HCT116 (cell line): ENCODE data around the gene CCDC159. TPM values are rescaled to one million over a fixed set of nuclear protein-coding genes. Genes with fewer than 3 reads are reported as not detected.
A peak's percentile ranks its signal among the peaks of the same experiment; 100 is the strongest.

Experiments
- ATAC-seq: fragments of 200-7000 bp; cut with Tn5 transposase; 2 replicates; pipeline ENCODE4 v1.9.1; 2020; ENCODE audit warnings: mild to moderate bottlenecking, moderate library complexity
- BruUV-seq: library from RNA; stranded (reverse); fragments of 400-500 nt; replicated peaks from 2 replicates; lab custom pipeline; 2021; lab: Mats Ljungman, UMichigan
- CTCF ChIA-PET: fragments of 300-600 bp; sonication (Branson Sonifier 250); formaldehyde crosslinking; loops from one replicate; lab custom pipeline; 2021; ENCODE audit warnings: antibody characterized with exemption; lab: Charles Lee
- POLR2A ChIA-PET: fragments of 300-600, 350-600 bp; sonication (Branson Sonifier 250); formaldehyde crosslinking; loops from one replicate; lab custom pipeline; 2021; ENCODE audit warnings: antibody characterized with exemption; lab: Charles Lee
- RAD21 ChIA-PET, 2 experiments: fragments of 300-600 bp; sonication (Branson Sonifier 250); formaldehyde crosslinking; loops; one replicate each; lab custom pipeline; 2023; ENCODE audit warnings: low total read pairs in 2 of 2; ENCODE audit not compliant: uncharacterized antibody in 2 of 2, unreplicated experiment in 2 of 2, low non-redundant PET in 1 of 2; lab: Charles Lee
- DNase-seq: peaks from one replicate; pipeline ENCODE4 v3.0.0-alpha.2; 2010; ENCODE audit warnings: low read depth, low spot score
- H2AFZ ChIP-seq: fragments of 200-600 bp; shearing (Covaris generic), sonication (generic); 2 replicates; pipeline ENCODE4 v1.6.1; 2017; ENCODE audit warnings: low read depth, mixed run types, mixed read lengths, antibody characterized with exemption, low read length; ENCODE audit not compliant: poor library complexity, severe bottlenecking
- H3K27ac ChIP-seq: 2 replicates; pipeline ENCODE4 v1.5.1; 2012; ENCODE audit warnings: low read depth, low read length
- H3K27me3 ChIP-seq: fragments of 200-600 bp; sonication (generic); 2 replicates; pipeline ENCODE4 v1.6.1; 2016; ENCODE audit warnings: mixed run types, low read length, mixed read lengths; ENCODE audit not compliant: insufficient read depth
- H3K36me3 ChIP-seq, 2 experiments: fragments of 200-500 bp in 1 of 2; fragments of 200-600 bp in 1 of 2; sonication (Bioruptor generic) in 1 of 2; sonication (generic) in 1 of 2; 2 replicates each; pipeline versions ENCODE4 v1.5.1 to v1.6.1; 2014 to 2016; ENCODE audit warnings: low read length in 2 of 2, inconsistent platforms in 1 of 2, mixed read lengths in 1 of 2, mixed run types in 1 of 2; ENCODE audit not compliant: insufficient read depth in 2 of 2, control insufficient read depth in 1 of 2
- H3K4me1 ChIP-seq, 2 experiments: fragments of 200-600 bp in 1 of 2; sonication (generic) in 1 of 2; 2 replicates each; pipeline versions ENCODE4 v1.5.1 to v1.6.1; 2012 to 2017; ENCODE audit warnings: low read length in 2 of 2, inconsistent platforms in 1 of 2, mild to moderate bottlenecking in 1 of 2, mixed read lengths in 1 of 2, mixed run types in 1 of 2, moderate library complexity in 1 of 2; ENCODE audit not compliant: insufficient read depth in 2 of 2, control insufficient read depth in 1 of 2
- H3K4me2 ChIP-seq: fragments of 200-600 bp; sonication (generic); 2 replicates; pipeline ENCODE4 v1.6.1; 2017; ENCODE audit warnings: mixed run types, low read length, mixed read lengths
- H3K4me3 ChIP-seq, 2 experiments: fragments of 200-600 bp in 1 of 2; sonication (generic) in 1 of 2; replicated peaks in 1 of 2; 2 replicates each; pipeline ENCODE4 v1.5.1; 2011 to 2016; ENCODE audit warnings: low read length in 2 of 2, control low read depth in 1 of 2, low read depth in 1 of 2, mild to moderate bottlenecking in 1 of 2, mixed read lengths in 1 of 2, mixed run types in 1 of 2
- H3K79me2 ChIP-seq: fragments of 200-600 bp; sonication (generic); 2 replicates; pipeline ENCODE4 v1.6.1; 2017; ENCODE audit warnings: mild to moderate bottlenecking, mixed run types, low read length, moderate library complexity, mixed read lengths; ENCODE audit not compliant: insufficient read depth
- H3K9ac ChIP-seq: fragments of 200-600 bp; sonication (generic); 2 replicates; pipeline ENCODE4 v1.6.1; 2016; ENCODE audit warnings: low read length, mixed read lengths
- H3K9me2 ChIP-seq: fragments of 200-600 bp; sonication (generic), shearing (Covaris generic); 2 replicates; pipeline ENCODE4 v1.6.1; 2017; ENCODE audit warnings: mixed run types, mild to moderate bottlenecking, moderate library complexity; ENCODE audit not compliant: insufficient read depth
- H3K9me3 ChIP-seq, 2 experiments: fragments of 200-500 bp in 1 of 2; fragments of 200-600 bp in 1 of 2; sonication (Bioruptor generic) in 1 of 2; sonication (generic) in 1 of 2; 2 replicates each; pipeline ENCODE4 v1.6.1; 2014 to 2017; ENCODE audit warnings: low read length in 2 of 2, mixed read lengths in 2 of 2, inconsistent platforms in 1 of 2, low read depth in 1 of 2, mild to moderate bottlenecking in 1 of 2, mixed run types in 1 of 2, moderate library complexity in 1 of 2; ENCODE audit not compliant: control insufficient read depth in 1 of 2, insufficient read depth in 1 of 2
- H4K20me1 ChIP-seq: fragments of 200-600 bp; sonication (generic), shearing (Covaris generic); 2 replicates; pipeline ENCODE4 v1.6.1; 2017; ENCODE audit warnings: mixed run types, mild to moderate bottlenecking, moderate library complexity; ENCODE audit not compliant: insufficient read depth
- EZH2 ChIP-seq: fragments of 200-600 bp; sonication (generic); IDR thresholded peaks from 2 replicates; pipeline ENCODE4 v1.6.1; 2017; ENCODE audit warnings: antibody characterized with exemption, mixed run types
- POLR2AphosphoS5 ChIP-seq: IDR thresholded peaks from 2 replicates; pipeline ENCODE4 v1.6.1; 2011; ENCODE audit warnings: mild to moderate bottlenecking, low read depth, low read length, moderate library complexity
- intact Hi-C: fragments of 100-400 bp; cut with micrococcal nuclease; formaldehyde crosslinking; loops from 2 replicates; pipeline ENCODE4 v1.10.0; 2022
- total RNA-seq: library from RNA; stranded (reverse); gene quantifications from one replicate; pipeline ENCODE4 v1.2.1, GENCODE V29; 2021; ENCODE audit not compliant: unreplicated experiment
- TF ChIP-seq, protein P1 (sequence below), 3 experiments: fragments of 200-600 bp in 1 of 3; sonication (generic) in 1 of 3; IDR thresholded peaks in 2 of 3; conservative IDR thresholded peaks in 1 of 3; 2 replicates each; pipeline ENCODE4 v1.5.1; 2012 to 2017; ENCODE audit warnings: low read depth in 2 of 3, low read length in 2 of 3, antibody characterized with exemption in 1 of 3, borderline replicate concordance in 1 of 3, control low read depth in 1 of 3, mild to moderate bottlenecking in 1 of 3, mixed read lengths in 1 of 3, mixed run types in 1 of 3, moderate library complexity in 1 of 3; ENCODE audit not compliant: insufficient read depth in 1 of 3

CCDC159 gene
- total RNA-seq, 1 experiment from 2014 or later: 7.7 TPM

GRCh38 chr19:11375143-11375948 is 29.0 kb downstream of the CCDC159 start:
- ChIA-PET POLR2A (interaction anchor here (0.7 to 3.6 kb wide), 15 partner anchors 8 to 154 kb away, joined by 3 to 16 read pairs (median 4); partner anchors contain the start of genes CCDC159, ECSIT, EPOR and ODAD3), CTCF (interaction anchor here (0.6 to 2.0 kb wide), 12 partner anchors 8 to 161 kb away, joined by 3 to 20 read pairs (median 4); partner anchors contain the start of genes CCDC159, ODAD3, PRKCSH and RAB3D), RAD21 (interaction anchor here in 1 of 2 experiments (0.9 to 1.7 kb wide), 4 partner anchors 8 to 81 kb away, joined by 3 to 5 read pairs (median 4); partner anchors contain the start of gene RGL3)
- H3K36me3 ChIP-seq: no peaks in the 10 kb centered on the region
- H3K79me2 ChIP-seq: peaks cover 7% of the 10 kb centered on the region; the same call in 1 of the 2 replicates
- H3K4me2 ChIP-seq: peak overlapping the region; percentile 80
- no peaks in the 10 kb centered on the region for H3K9me3 ChIP-seq
- intact Hi-C loops: no loop called here
- H3K4me3 ChIP-seq: peak overlapping the region; percentile 57 to 68
- ATAC-seq (no peak), DNase-seq (no peak)
- peak overlapping the region; percentile 78 for H3K9ac ChIP-seq
- no peaks in the 10 kb centered on the region for H4K20me1 ChIP-seq
- peaks cover 51 to 55% of the 10 kb centered on the region in 2 experiments for H3K4me1 ChIP-seq
- H3K27me3 ChIP-seq: no peaks in the 10 kb centered on the region
- TF ChIP-seq POLR2AphosphoS5 (peak; percentile 58), EZH2 (no peak)
- TSS peak; percentile 85 for BruUV-seq
- no peaks in the 10 kb centered on the region for H3K9me2 ChIP-seq
- peak overlapping the region; percentile 88 for H3K27ac ChIP-seq
- H2AFZ ChIP-seq: no peak overlapping the region

GRCh38 chr19:11377237-11377636 is 30.9 kb downstream of the CCDC159 start:
- no TSS peak for BruUV-seq
- ChIA-PET CTCF (interaction anchor here (1.0 to 1.7 kb wide), 5 partner anchors 41 to 107 kb away, joined by 3 to 8 read pairs (median 5); partner anchors contain the start of genes ODAD3 and PRKCSH), POLR2A (interaction anchor here (0.7 to 3.6 kb wide), 3 partner anchors 38 to 334 kb away, joined by 3 to 15 read pairs (median 4); partner anchors contain the start of genes RAB3D and RGL3), RAD21 (no interaction called here)
- DNase-seq (no peak), ATAC-seq (no peak)
- H3K27me3 ChIP-seq: no peaks in the 10 kb centered on the region
- peak; percentile 44; the same call in 1 of the 2 replicates for TF ChIP-seq POLR2AphosphoS5
- TF ChIP-seq, protein P1, sequence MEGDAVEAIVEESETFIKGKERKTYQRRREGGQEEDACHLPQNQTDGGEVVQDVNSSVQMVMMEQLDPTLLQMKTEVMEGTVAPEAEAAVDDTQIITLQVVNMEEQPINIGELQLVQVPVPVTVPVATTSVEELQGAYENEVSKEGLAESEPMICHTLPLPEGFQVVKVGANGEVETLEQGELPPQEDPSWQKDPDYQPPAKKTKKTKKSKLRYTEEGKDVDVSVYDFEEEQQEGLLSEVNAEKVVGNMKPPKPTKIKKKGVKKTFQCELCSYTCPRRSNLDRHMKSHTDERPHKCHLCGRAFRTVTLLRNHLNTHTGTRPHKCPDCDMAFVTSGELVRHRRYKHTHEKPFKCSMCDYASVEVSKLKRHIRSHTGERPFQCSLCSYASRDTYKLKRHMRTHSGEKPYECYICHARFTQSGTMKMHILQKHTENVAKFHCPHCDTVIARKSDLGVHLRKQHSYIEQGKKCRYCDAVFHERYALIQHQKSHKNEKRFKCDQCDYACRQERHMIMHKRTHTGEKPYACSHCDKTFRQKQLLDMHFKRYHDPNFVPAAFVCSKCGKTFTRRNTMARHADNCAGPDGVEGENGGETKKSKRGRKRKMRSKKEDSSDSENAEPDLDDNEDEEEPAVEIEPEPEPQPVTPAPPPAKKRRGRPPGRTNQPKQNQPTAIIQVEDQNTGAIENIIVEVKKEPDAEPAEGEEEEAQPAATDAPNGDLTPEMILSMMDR (IDR thresholded peaks at IDR 0.05 in 2 of 3, conservative IDR thresholded peaks at IDR 0.05 in 1 of 3; ENCODE audit: borderline replicate concordance in 1 of 3, insufficient read depth in 1 of 3, low read depth in 2 of 3, low read length in 2 of 3): no peak
- H3K4me3 ChIP-seq: no peak overlapping the region
- peak overlapping the region; percentile 72 for H3K27ac ChIP-seq
- H4K20me1 ChIP-seq: no peaks in the 10 kb centered on the region
- H3K79me2 ChIP-seq: peaks cover 7% of the 10 kb centered on the region; the same call in 1 of the 2 replicates
- H3K9me3 ChIP-seq: no peaks in the 10 kb centered on the region
- H2AFZ ChIP-seq: no peak overlapping the region
- H3K36me3 ChIP-seq: no peaks in the 10 kb centered on the region
- intact Hi-C loops: no loop called here
- H3K9me2 ChIP-seq: no peaks in the 10 kb centered on the region
- peaks cover 56 to 71% of the 10 kb centered on the region in 2 experiments for H3K4me1 ChIP-seq
- H3K4me2 ChIP-seq: peak overlapping the region; percentile 53
- peak overlapping the region; percentile 11; the same call in 1 of the 2 replicates for H3K9ac ChIP-seq
